Activated T-helper 2 cell treated with anti-CD3 and anti-CD28 coated beads, Interferon-gamma antibody, Interleukin-2, Interleukin-4, amounts not matched to agents 10 μg/mL and 5 μg/mL and 100 μg/mL, durations not matched to agents 14 hours and 24 hours and 36 hours (primary cell): ENCODE data around the gene RALGPS1. TPM values are rescaled to one million over a fixed set of nuclear protein-coding genes. Genes with fewer than 3 reads are reported as not detected.
A peak's percentile ranks its signal among the peaks of the same experiment; 100 is the strongest.

Source experiments
- DNase-seq: peaks from one replicate; pipeline ENCODE4 v3.0.0; 2021; ENCODE audit warnings: low spot score
- H3K27ac Mint-ChIP-seq: one replicate; pipeline ENCODE4 v1.8.0; 2021; ENCODE audit warnings: mixed read lengths
- H3K27me3 Mint-ChIP-seq: one replicate; pipeline ENCODE4 v1.8.0; 2021; ENCODE audit warnings: low read depth, mixed read lengths
- H3K36me3 Mint-ChIP-seq: one replicate; pipeline ENCODE4 v1.8.0; 2021; ENCODE audit warnings: low read depth, mixed read lengths
- H3K4me1 Mint-ChIP-seq: one replicate; pipeline ENCODE4 v1.8.0; 2021; ENCODE audit warnings: low read depth, mixed read lengths
- H3K4me3 Mint-ChIP-seq: one replicate; pipeline ENCODE4 v1.8.0; 2021; ENCODE audit warnings: low read depth, mild to moderate bottlenecking, moderate library complexity, mixed read lengths
- H3K9me3 Mint-ChIP-seq: one replicate; pipeline ENCODE4 v1.8.0; 2021; ENCODE audit warnings: mixed read lengths
- intact Hi-C: fragments of 100-400 bp; cut with micrococcal nuclease; formaldehyde crosslinking; loops from one replicate; pipeline ENCODE4 v1.15.1; 2023
- total RNA-seq: library from RNA; stranded (reverse); gene quantifications from 2 replicates; pipeline ENCODE4 v1.2.3, GENCODE V29; 2022

RALGPS1 gene
- total RNA-seq, 1 donor from 2014 or later: 2.4 TPM

GRCh38 chr9:127047971-127048370 is 133.4 kb downstream of the RALGPS1 start:
- Mint-ChIP-seq H3K27ac (no peak overlapping the region), H3K4me1 (peaks cover 24% of the 10 kb centered on the region), H3K4me3 (no peak overlapping the region), H3K27me3 (peaks cover 25% of the 10 kb centered on the region), H3K36me3 (no peaks in the 10 kb centered on the region), H3K9me3 (no peaks in the 10 kb centered on the region)
- intact Hi-C loops: loop anchor here (5.0 kb wide), 1 partner anchor 41 kb away; no protein-coding TSS in a partner anchor
- DNase-seq: no peak

DNA sequence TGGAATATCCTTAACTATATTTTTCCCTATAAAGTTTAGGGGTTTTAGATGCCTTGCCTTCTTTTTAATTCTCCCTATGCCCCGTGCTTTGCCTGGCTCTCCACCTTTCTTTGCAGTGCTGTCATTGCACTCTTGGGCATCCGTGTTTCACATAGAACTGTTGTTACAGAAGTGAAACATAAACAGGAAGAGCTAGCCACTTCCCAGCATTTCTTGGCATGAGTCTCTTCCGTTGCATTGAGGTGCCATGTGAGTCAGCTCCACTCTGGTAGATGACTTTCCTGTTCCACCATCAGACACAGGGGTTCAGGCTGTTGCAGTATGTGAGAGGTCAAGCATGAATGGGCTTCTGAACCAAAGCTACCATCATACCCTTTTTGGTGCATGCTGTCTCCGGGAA is 134.5 kb downstream of the RALGPS1 start:
- H3K27me3 Mint-ChIP-seq: peaks cover 16% of the 10 kb centered on the region
- H3K9me3 Mint-ChIP-seq: no peaks in the 10 kb centered on the region
- DNase-seq: peak; percentile 24
- peak overlapping the region; percentile 31 for H3K4me3 Mint-ChIP-seq
- H3K36me3 Mint-ChIP-seq: no peaks in the 10 kb centered on the region
- H3K4me1 Mint-ChIP-seq: peaks cover 24% of the 10 kb centered on the region
- H3K27ac Mint-ChIP-seq: no peak overlapping the region
- intact Hi-C loops: loop anchor here (1.0 to 5.0 kb wide), 2 partner anchors 42 to 63 kb away; no protein-coding TSS in a partner anchor

DNA sequence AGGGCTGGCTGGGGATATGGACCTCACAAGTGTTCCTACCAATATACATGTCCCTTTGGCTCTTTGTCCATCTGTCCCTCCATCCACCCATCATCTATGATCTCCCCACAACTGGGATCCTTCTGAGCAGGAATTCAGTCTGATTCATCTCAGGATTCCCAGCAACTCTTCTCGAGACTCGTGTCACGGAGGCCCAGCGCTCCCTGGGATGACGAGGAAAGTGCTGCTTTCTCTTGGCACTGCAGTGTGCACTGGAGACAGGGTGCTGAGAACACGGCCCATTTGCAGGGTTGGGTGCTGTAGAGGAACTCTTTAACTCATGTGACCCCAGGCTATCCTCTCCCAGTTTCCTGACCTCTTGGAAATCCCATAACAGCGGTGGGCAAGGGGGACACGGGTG is 135.0 kb downstream of the RALGPS1 start:
- Mint-ChIP-seq H3K27me3 (peaks cover 14% of the 10 kb centered on the region), H3K27ac (no peak overlapping the region), H3K4me3 (no peak overlapping the region), H3K9me3 (no peaks in the 10 kb centered on the region), H3K4me1 (peaks cover 24% of the 10 kb centered on the region), H3K36me3 (no peaks in the 10 kb centered on the region)
- no peak for DNase-seq
- intact Hi-C loops: loop anchor here (1.0 to 5.0 kb wide), 2 partner anchors 42 to 63 kb away; no protein-coding TSS in a partner anchor

DNA sequence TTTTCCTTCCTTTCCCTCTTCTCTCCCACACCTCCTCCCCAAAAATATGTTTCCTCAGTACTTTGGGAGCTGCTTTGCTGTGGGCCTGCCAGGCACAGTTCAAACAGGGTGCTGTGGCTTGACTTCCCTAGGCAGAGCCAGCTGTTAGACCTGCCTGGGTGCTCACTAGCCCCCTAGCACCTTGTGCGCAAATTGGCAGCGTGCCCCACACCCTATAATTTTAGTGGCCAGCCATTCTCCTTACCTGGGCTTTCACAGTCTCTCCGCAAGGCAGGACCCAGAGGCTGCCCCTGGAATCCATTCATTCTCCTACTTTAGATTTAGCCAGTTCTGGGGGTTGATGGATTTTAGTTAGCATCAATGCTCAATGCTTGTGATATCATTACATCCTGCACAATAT is 135.6 kb downstream of the RALGPS1 start:
- Mint-ChIP-seq H3K27ac (no peak overlapping the region), H3K36me3 (no peaks in the 10 kb centered on the region), H3K4me3 (no peak overlapping the region), H3K9me3 (no peaks in the 10 kb centered on the region), H3K27me3 (peaks cover 12% of the 10 kb centered on the region), H3K4me1 (peaks cover 24% of the 10 kb centered on the region)
- no peak for DNase-seq
- intact Hi-C loops: no loop called here

DNA sequence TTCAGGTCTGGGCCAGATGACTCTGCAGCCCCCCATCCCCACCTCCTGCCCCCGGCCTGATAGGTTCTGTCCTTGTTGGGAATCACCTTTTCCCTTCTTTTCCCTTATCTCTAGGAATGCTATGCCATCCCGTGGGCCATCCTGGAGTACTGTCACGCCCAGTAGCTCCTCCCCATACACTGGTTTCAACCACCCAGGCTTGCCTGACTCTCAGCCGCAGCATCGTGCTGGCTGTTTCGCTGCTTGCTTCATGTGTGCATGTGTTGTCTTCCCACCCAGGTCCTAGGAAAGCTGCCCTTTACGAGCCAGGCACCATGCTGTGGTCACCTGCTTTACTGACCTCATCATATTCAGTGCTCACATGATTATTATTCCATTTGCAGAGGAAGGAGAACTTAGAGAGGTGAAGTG is 136.0 kb downstream of the RALGPS1 start:
- H3K27ac Mint-ChIP-seq: no peak overlapping the region
- intact Hi-C loops: no loop called here
- H3K4me1 Mint-ChIP-seq: peaks cover 24% of the 10 kb centered on the region
- H3K9me3 Mint-ChIP-seq: no peaks in the 10 kb centered on the region
- H3K4me3 Mint-ChIP-seq: no peak overlapping the region
- no peak for DNase-seq
- H3K36me3 Mint-ChIP-seq: no peaks in the 10 kb centered on the region
- H3K27me3 Mint-ChIP-seq: peaks cover 8% of the 10 kb centered on the region

- H3K27me3 Mint-ChIP-seq: peaks cover 1% of the 10 kb centered on the region
- H3K27ac Mint-ChIP-seq: no peak overlapping the region
- no peaks in the 10 kb centered on the region for H3K36me3 Mint-ChIP-seq
- H3K4me3 Mint-ChIP-seq: no peak overlapping the region
- no peak for DNase-seq
- H3K4me1 Mint-ChIP-seq: peaks cover 22% of the 10 kb centered on the region
- intact Hi-C loops: no loop called here
- no peaks in the 10 kb centered on the region for H3K9me3 Mint-ChIP-seq
Observed at GRCh38 chr9:127051881-127052595, 137.5 kb downstream of the RALGPS1 start.

DNA sequence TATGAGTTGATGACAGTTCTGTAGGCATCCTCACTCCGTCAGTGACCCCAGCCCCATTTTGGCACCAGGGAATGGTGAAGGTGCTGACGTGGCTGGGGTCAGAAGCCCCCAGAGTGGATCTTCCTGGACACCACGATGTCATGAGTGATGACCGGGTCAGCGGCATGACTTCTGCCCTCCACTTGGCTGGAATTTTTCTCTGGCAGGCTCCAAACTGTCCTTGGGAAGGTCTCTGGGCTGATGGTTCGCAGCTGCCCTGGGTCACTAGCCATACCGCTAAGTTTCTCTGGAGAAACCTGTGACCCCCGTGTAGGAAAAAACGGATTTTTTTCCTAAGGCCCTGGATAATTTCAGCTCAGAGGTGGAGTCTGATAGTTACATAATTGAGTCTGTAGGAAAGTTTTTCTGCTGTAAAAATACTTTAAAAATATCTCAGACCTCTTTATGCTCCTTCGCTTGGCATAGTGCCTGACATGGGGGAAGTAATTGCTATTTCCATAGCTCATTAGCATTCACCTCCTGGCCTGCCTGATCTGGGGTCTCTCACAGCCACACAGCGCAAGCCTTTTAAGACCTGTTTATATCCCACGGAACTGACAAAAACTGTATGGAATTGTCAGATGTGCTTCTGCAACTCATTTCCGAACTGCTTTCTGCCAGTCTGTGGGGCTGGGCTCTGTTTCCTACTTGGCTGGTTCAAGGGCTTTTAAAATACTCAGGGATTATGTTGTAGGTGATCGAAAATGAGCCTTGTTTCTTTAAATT is 138.7 kb downstream of the RALGPS1 start:
- Mint-ChIP-seq H3K4me1 (peaks cover 17% of the 10 kb centered on the region), H3K27ac (no peak overlapping the region), H3K36me3 (no peaks in the 10 kb centered on the region), H3K9me3 (no peaks in the 10 kb centered on the region), H3K4me3 (no peak overlapping the region), H3K27me3 (no peaks in the 10 kb centered on the region)
- no peak for DNase-seq
- intact Hi-C loops: no loop called here

- no peak for DNase-seq
- H3K4me1 Mint-ChIP-seq: peaks cover 14% of the 10 kb centered on the region
- intact Hi-C loops: no loop called here
- H3K27ac Mint-ChIP-seq: no peak overlapping the region
- H3K9me3 Mint-ChIP-seq: no peaks in the 10 kb centered on the region
- H3K27me3 Mint-ChIP-seq: no peaks in the 10 kb centered on the region
- H3K4me3 Mint-ChIP-seq: no peak overlapping the region
- no peaks in the 10 kb centered on the region for H3K36me3 Mint-ChIP-seq
Observed at GRCh38 chr9:127053960-127054359, 139.4 kb downstream of the RALGPS1 start.

- no peak overlapping the region for H3K4me3 Mint-ChIP-seq
- H3K36me3 Mint-ChIP-seq: no peaks in the 10 kb centered on the region
- DNase-seq: no peak
- H3K27me3 Mint-ChIP-seq: peaks cover 6% of the 10 kb centered on the region
- no peak overlapping the region for H3K27ac Mint-ChIP-seq
- peaks cover 12% of the 10 kb centered on the region for H3K4me1 Mint-ChIP-seq
- intact Hi-C loops: no loop called here
- H3K9me3 Mint-ChIP-seq: no peaks in the 10 kb centered on the region
Observed at GRCh38 chr9:127055745-127056402, 141.3 kb downstream of the RALGPS1 start.

- Mint-ChIP-seq H3K4me1 (peaks cover 12% of the 10 kb centered on the region), H3K27ac (no peak overlapping the region)
Observed at GRCh38 chr9:127056446-127056845, 141.9 kb downstream of the RALGPS1 start.

GRCh38 chr9:127058011-127058644 is 143.5 kb downstream of the RALGPS1 start:
- Mint-ChIP-seq H3K9me3 (no peaks in the 10 kb centered on the region), H3K4me3 (no peak overlapping the region), H3K27ac (no peak overlapping the region), H3K27me3 (peaks cover 6% of the 10 kb centered on the region), H3K4me1 (peaks cover 12% of the 10 kb centered on the region), H3K36me3 (no peaks in the 10 kb centered on the region)
- DNase-seq: no peak
- intact Hi-C loops: no loop called here

More at GRCh38 chr9:127056446-127056845, 141.9 kb downstream of the RALGPS1 start:
- no peaks in the 10 kb centered on the region for H3K36me3 Mint-ChIP-seq
- no peaks in the 10 kb centered on the region for H3K9me3 Mint-ChIP-seq
- peaks cover 6% of the 10 kb centered on the region for H3K27me3 Mint-ChIP-seq
- no peak overlapping the region for H3K4me3 Mint-ChIP-seq
- intact Hi-C loops: no loop called here
- DNase-seq: no peak

DNA sequence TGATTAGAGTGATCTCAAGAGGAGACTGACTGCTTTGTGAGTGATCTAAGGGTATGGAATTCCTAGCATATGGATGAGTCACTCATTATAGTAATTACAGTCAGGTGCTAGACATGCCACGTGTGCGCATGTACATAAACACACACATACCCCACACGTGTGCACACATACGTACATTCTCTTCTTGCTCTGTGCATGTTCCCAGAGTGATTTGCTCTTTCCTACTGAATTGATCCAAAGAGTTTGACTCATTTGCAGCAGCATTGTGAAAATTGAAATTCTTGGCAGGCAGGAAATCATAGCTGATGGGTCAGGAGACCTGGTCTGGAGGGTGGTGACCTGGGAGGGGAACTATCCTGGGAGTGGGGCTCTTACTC is 144.1 kb downstream of the RALGPS1 start:
- Mint-ChIP-seq H3K4me3 (no peak overlapping the region), H3K9me3 (no peaks in the 10 kb centered on the region), H3K4me1 (peaks cover 12% of the 10 kb centered on the region), H3K27ac (no peak overlapping the region), H3K27me3 (peaks cover 6% of the 10 kb centered on the region), H3K36me3 (no peaks in the 10 kb centered on the region)
- intact Hi-C loops: no loop called here
- no peak for DNase-seq
